GM21737 (cell line): Measurements from ENCODE around the gene INSIG1.

Experiments used
- ATAC-seq: cut with Tn5 transposase; IDR thresholded peaks from one replicate; pipeline ENCODE4 v1.9.1; 2021; ENCODE audit warnings: mild to moderate bottlenecking, moderate library complexity; ENCODE audit not compliant: unreplicated experiment

Gene INSIG1

DNA sequence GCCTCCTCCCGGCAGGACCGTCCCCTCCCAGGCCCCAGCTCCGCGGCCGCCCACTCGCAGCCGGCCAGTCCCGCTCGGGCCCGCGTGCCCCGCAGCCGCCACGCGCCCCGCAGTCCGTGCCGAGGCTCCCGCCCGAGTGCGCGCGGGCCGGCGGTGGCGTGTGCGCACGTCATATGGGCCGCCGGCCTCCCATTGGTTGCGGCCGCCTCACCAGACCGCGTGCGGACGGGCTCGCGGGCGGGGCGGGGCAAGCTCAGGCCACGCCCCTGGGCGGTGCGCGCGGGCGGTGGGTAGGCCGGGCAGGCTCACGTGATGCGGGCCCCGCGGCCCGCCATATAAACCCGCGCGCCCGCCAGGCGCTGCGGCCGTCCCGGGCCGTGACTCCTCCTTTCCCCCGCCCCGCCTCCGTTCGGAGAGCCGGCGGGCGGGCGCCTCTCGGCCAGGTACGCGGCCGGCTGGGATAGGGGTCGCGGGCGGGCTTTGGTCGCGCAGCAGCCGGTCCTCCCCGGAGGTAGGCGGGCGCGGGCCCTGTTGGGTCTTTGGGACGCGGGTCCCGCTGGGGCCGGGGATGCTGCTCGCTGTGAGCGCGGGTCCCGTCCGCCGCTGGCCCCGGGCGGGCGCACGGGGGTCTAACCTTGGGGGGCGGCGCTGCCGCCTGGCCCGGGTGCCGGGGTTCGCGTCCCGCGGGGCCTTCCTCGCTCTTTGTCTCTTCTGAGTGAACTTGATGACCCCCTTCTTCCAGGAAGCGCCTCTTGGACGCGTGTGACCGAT, at the start of gene INSIG1:
Gene INSIG1 (plus strand): TSS at position 362 of the 771 bp plus-strand sequence. CDS start 408 bp downstream, at position 770.
- peak; percentile 61 for ATAC-seq

DNA sequence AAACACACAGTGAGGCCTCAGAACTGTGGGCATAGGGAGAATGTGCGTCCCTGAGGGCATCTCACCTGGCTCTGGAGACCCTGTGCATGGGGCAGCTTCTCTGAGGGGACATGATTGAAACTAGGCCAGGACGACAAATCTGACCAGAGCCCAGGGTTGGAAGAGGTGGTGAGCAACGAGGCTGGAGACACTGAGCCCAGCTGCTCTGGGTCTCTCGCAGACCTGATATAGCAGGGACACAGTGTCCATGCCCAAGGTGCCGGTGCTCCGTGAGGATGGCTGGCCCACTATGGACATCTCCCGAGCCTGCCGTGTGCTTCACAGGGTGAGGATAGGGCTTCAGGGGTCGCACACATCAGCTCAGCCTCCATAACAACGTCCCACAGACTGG, 49.3 kb upstream of the INSIG1 start:
- no peak for ATAC-seq

DNA sequence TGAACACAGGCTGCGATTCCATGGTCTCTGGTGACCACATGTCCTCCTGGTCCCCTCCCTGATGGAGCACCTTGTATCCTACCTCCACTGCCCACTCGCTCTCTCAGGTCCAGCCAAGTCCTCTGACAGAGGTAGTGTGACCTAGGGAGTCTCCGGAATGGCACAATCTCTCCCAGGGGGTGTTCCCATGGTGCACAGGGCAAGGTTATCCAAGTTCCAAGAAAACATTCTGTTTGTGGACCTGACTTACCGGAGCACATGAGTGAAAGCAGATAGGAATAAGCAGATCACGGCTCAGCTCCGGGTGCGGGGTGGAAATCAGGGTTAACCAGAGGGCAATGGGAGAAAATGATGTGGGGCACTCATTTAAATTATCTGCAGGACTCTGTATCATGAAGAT, 45.8 kb upstream of the INSIG1 start:
- no peak for ATAC-seq

DNA sequence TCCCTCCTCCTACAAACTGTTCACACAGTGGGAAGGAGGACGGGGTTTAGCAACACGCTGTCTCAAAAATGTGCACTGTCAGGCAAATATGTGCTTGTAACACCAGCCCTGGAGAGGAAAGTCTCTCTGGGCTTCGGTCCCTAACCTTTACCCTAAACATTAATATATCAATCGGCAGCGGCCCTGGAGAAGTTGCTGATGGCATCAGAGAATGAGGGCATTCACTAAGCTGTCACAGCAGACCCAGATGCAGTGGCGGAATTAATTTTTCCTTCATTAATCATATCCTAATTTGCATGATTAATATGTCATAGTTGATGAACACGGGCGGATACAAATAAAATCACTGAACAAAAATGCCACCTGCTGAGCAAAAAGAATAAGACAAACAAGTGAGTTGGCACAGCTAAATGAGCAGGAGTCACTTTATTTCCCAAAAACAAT, 45.2 kb upstream of the INSIG1 start:
- no peak for ATAC-seq

DNA sequence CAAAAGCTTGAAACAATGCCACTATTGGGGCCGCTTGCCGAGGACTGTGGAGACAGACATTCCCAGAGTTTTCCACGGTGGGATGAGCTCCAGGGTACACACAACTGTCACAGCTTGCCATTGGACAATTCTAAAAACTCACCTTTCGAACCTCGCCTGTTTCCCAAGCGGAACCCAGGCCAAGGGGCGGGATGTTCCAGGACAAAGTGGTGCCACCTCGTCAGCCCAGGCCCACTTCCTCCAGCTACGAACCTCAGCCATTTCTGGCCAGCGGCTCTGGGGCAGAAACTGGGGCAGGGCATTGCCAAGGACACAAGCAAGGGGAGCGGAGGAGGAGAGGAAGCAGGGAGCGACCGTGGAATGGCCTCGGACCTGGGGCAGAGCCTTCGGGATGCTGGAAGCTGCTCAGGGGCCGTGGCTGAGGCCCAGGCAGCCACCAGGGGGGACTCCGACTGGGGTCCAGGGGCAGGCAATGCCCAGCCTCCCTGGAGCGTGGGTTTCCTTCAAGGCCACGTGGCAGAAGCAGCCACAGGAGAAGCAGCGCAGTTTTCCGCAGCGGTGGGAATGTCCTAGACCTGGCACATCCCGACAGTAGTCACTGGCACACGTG, 44.7 kb upstream of the INSIG1 start:
- ATAC-seq = no peak

DNA sequence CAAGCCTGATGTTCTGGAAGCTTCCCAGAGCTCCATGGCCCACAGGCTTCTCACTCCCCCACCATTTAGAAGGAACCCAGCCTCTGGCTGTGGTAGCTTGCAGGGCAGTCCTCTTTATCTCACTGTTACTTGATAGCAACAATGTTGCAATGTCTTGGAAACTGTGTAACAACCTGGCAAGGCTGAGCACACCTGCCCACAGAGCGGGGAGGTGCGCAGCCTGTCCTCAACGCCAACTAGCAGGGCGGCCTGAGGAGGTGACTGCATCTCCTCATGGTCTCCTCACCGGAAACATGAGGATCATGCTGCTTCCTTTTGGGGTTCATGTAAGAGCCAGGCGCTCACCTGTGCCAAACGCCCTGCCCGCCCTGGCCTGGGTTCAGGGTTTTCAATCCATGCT, 43.7 kb upstream of the INSIG1 start:
- ATAC-seq = no peak

DNA sequence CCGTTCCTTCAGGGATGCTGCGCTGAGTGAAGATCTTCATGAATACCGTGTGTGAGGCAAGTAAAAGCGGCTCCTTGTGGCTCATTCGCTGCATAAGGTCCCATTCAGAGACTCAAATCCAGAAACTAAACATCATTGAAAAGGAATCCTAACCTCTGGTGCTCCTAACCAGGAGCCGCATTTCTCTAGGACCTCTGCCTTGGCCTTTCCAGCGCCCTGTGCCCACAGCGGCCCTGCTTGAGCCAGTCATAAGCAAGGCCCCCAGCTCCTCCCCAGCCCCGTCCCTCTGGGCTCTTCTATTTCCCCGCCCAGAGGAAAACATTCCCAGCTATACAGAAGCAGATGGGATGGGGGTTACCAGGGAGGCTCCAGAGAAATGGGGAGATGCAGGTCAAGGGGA, 42.6 kb upstream of the INSIG1 start:
- ATAC-seq = no peak

DNA sequence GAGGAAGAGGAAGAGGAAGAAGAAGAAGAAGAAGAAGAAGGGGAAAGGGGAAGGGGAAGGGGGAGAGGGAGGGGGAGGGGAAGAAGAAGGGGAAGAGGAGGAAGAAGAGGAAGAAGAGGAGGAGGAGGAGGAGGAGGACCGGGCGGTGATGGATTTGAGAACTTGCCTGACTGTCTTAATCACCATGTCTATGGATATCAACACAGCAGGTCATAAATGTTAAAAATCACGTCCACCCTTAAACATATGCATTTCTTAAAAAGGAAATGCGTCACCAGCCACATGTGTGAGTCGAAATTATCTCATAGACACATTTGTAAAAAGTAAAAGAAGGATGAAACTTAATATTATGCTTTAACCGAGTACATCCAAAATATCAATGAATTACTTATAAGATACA, 42.1 kb upstream of the INSIG1 start:
- ATAC-seq = no peak

DNA sequence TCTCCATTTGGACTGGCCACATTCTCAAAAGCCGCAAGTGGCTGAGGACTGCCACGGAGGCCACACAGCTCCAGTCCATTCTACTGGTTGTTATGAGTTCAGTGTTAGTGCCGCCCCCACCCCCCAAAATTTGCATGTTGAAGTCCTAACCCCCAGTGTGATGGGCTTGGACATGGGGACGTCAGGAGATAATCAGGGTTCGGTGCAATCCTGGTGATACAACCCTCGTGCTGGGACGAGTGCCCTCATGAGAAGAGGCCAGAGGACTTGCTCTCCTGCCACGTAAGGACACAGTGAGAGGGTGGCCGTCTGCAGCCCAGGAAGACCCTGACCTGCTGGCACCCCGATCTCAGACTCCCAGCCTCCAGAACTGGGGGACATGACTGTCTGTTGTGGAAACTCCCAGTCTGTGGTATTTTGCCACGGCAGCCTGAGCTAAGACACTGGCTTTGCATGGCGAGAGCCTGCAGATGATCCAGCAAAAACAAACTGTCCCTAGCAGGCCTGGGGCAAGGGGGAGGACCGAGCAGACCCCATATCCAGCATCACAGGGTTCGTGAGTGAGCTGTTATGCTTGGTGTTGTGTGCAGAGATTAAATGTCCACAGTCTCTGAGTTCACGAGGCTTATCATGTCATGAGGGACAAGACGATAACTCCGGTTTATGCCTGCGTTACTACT, 41.5 kb upstream of the INSIG1 start:
- no peak for ATAC-seq

DNA sequence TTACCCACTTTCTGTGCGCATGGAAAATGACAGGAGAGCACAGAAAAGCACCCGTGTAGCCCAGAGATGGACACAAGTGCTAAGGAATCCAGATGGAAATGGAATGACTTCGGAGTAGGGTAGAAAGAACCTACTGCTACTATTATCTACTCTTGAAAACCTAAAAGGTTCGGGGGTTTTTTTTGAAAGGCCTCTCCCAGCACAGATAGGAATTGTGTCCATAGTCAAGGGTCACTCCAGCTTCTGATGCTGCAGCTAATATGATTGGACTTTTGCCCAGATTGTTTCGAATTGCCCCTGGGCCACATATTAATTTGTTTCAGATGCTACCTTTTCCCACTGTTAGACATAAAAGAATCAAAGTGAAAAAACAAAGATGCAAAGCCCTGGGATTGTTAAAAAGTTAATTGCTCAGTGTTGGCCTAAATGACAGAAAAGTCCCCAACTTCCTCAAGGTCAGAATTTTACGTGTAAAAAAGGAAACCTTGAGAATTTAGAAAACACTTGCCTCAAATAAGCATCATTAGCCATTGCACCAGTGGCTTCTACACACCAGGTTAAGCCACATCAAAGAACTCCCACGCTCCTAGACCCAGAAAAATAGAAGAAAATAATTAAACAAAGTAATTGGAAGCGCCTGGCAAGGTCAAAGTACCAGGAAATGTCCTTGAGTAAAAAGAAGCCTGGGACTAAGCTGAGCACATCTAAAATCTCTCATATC, 40.8 kb upstream of the INSIG1 start:
- no peak for ATAC-seq

DNA sequence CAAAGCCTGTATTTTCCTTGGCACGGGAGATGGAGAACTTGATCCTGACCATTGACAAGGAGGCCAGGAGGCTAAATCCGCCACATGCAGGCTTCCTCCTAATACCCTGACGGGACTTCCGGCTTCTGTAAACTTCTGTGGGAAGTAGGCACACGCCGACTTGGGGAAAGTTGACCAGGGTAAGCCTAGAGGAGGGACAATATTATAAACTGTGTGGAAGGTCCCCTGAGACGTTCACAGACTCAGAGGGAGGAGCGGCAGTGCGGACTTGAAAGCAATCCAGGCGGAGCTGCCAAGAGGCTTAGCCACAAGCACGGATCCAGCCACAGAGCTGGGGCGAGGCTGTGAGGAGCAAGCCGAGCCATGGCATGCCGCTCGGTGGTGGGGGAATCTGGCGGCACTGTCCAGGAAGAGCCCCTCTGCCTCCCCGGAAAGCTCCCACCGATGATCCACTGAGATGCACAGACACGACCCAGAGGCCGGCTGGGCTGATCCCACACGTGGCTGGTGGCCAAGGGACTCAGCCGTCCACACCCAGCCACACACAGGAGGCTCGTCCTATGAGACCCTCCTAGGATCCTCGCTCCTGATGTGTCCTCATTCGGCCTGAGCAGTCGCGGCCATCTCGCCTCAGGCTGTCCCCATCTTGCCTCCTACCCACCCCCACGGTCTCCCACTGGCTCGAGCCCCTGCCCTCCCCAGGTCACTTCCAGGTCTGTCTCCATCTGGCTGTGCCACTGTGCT, 40.0 kb upstream of the INSIG1 start:
- no peak for ATAC-seq

DNA sequence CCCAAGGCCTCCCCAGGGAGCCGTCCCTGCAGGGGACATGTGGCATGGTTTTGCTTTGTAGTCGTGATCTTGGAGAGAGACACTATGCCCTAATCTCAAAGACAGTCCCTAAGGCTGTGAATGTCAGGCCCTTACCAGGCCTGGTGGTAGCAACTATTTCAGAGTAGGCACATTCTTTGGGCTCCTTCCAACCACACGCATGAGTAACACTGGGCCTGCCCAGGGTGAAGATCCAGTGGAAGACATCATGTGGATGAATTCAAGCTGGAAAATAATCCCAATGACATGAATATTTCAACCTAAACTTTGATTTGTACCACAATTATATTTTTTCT, 39.5 kb upstream of the INSIG1 start:
- no peak for ATAC-seq

DNA sequence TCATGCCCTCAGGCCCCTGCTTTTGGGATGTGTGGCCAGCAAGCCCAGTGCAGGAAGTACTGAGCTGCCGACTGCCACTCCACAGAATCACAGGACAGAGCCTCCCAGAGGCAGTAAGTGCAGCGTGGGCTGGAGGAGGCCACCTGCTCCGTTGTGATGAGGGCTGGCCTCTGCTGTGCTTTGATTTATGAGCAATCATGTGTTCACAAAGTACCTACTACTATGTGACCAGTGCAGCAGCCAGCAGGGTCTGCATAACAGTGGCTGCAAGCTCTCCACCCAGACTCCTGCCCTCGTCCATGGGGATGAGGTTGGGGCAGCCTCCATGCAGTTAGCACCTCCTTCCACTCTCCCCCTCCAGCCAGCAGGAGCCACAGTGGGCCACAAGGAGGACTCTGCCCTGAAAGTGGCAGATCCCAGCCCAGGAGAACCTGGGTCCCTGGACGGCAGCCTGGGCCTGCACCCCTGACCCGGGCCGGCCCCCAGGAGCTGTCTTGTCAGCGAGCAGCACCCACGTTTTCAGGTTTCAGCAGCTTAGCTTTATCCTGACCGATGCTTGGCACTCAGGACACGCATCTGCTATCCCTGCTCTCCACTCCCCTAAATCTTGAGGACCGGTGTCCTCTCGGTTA, 37.7 kb upstream of the INSIG1 start:
- no peak for ATAC-seq

DNA sequence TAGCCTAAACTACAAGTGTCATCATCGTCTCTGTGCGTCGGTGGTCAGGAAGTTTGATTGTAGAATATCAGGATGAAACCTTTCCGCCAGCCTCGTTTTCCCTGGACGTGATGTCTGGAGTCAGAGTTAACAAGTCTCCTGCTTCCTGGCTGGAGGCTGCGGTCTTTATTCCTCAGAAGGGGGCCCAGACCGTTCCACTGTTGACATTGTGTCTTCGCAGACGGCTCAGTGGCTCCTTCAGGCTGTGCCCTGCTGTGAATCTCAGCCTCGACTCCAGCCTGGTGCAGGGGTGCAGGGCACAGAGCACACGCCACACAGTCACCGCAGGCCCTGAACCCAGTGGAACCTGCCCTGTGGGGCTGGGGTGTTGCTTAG, 37.2 kb upstream of the INSIG1 start:
- no peak for ATAC-seq

DNA sequence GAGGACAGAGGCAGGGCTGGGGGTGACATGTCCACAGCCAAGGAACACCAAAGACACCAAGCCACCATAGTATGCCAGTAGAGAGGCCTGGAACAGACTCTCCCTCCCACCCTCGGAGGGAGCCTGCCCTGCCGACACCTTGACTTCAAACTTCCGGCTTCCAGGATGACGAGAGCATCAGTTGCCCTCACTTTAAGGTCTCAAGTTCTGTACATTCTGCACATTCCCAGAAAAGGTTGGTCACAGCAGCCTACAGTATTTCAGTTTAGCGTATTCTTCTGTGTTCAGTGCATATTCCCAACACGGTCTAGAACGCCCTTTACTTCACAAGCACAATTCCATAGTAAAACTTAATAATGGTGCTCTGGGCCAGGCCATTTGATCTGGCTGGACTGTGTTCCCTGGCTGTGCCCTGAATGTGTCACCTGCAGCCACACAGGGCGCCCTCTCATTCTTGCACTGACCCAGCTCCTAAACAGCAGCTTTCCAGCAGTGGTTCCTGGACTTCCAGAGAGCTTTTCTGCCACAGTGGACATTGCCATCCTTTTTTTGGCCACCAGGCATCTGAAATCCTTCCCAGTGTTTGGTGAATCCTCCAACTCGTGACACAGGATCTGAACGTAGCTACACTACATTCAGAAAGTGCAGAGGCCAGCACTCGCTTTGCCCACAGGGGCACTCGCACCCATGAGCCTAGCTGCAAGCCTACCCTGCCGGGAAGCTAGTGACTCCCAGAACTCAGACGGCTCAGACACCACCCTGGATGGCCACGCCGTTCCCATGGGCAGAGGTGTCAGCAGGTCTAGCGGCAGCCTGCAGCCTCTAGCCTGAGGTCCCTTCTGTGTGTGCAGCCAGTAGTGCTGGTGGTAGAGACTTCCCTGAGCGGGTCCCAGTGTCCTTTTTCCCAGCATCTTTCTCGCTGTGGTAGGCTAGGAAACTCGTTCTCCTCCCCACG, 36.4 kb upstream of the INSIG1 start:
- ATAC-seq = no peak

DNA sequence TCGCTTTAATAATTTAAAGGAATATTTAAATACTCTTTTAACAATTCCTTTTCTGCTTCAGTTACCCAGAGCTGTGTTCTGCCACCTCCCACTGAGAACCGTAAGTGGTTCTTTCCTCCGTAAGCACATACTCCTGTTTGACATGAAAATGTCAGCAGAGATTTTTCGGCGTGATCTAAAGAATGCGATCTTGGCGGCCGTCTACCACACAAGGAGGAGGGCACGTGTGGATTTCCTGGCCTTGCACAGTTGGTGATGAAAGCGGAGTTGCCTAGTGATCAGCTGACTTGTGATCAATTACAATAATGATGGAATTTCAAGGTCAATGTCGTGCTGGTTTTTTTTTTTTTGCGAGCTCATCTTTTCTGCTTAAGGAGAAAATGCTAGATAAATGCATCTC, 35.6 kb upstream of the INSIG1 start:
- no peak for ATAC-seq

DNA sequence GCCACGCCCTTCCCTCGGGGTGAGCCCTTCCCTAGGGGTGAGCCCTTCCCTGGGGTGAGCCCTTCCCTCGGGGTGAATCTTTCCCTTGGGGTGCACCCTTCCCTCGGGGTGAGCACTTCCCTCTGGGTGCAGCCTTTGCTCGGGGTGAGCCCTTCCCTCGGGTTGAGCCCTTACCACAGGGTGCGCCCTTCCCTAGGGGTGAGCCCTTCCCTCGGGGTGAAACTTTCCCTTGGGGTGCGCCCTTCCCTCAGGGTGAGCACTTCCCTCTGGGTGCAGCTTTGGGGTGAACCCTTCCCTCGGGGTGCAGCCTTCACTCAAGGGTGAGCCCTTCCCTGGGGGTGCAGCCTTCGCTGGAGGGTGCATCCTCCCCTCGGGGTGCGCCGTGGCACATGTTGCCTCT, 34.6 kb upstream of the INSIG1 start:
- no peak for ATAC-seq

DNA sequence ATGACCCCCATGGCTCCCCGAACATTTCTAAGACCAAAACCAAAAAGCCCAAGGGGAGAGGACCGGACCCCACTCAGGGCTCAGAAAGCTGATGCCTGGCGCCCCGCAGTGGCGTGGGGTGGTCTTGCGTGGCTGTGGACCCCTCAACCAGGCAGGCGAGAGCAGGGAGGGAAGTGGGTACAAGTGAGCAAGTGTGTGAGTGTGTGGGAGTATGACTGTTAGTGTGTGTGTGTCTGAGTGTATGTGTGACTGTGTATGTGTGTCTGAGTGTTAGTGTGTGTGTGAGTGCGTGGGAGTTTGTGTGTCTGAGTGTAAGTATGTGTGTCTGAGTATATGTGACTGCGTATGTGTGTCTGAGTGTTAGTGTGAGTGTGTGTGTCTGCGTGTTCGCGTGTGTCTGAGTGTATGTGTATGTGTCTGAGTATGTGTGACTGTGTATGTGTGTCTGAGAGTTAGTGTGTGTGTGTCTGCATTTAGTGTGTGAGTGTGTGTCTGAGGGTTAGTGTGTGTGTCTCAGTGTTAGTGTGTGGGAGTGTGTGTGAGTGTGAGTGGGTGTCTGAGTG, 34.0 kb upstream of the INSIG1 start:
- ATAC-seq = no peak

DNA sequence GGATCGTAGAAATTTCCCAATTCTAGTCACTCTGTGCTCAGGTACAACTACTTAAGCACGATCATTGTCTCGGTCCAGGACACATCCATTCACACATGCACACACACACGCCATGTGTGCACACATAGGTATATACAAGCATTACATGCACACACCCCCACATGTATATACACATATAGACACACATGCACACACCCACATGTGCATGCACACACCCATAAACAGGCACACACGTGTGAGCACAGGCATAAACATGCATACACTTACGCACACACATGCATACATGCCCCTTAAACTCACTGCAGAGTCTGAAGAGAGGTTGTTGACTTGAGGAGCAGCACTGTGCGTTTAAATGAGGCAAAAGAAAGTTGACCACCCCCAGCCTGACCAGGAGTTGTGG, 32.5 kb upstream of the INSIG1 start:
- no peak for ATAC-seq
